ENCODE measurements around the gene TGIF2.

Gene TGIF2

GRCh38 chr20:36548704-36549627 is 24.4 kb upstream of the TGIF2 start:
- no peak for DNase-seq (ENCODE audit: low read depth)
- H3K4me3 ChIP-seq (replicated peaks; ENCODE audit: low read depth, low read length): no peak overlapping the region
- no peak for TF ChIP-seq CTCF (IDR thresholded peaks at IDR 0.05; ENCODE audit: low read length, missing control alignments)

GRCh38 chr20:36549628-36549941 is 23.8 kb upstream of the TGIF2 start:
- no peak for TF ChIP-seq CTCF (IDR thresholded peaks at IDR 0.05; ENCODE audit: low read length, missing control alignments)
- DNase-seq (ENCODE audit: low read depth): no peak
- no peak overlapping the region for H3K4me3 ChIP-seq (replicated peaks; ENCODE audit: low read depth, low read length)

GRCh38 chr20:36549942-36550789 is 23.2 kb upstream of the TGIF2 start:
- DNase-seq (ENCODE audit: low read depth): no peak
- no peak overlapping the region for H3K4me3 ChIP-seq (replicated peaks; ENCODE audit: low read depth, low read length)
- no peak for TF ChIP-seq CTCF (IDR thresholded peaks at IDR 0.05; ENCODE audit: low read length, missing control alignments)

GRCh38 chr20:36550790-36551299 is 22.6 kb upstream of the TGIF2 start:
- no peak overlapping the region for H3K4me3 ChIP-seq (replicated peaks; ENCODE audit: low read depth, low read length)
- TF ChIP-seq CTCF (IDR thresholded peaks at IDR 0.05; ENCODE audit: low read length, missing control alignments): no peak
- no peak for DNase-seq (ENCODE audit: low read depth)

GRCh38 chr20:36555248-36555647 is 18.1 kb upstream of the TGIF2 start:
- no peak overlapping the region for H3K4me3 ChIP-seq (replicated peaks; ENCODE audit: low read depth, low read length)
- DNase-seq (ENCODE audit: low read depth): no peak
- no peak for TF ChIP-seq CTCF (IDR thresholded peaks at IDR 0.05; ENCODE audit: low read length, missing control alignments)

- no peak for DNase-seq (ENCODE audit: low read depth)
- TF ChIP-seq CTCF (IDR thresholded peaks at IDR 0.05; ENCODE audit: low read length, missing control alignments): no peak
- no peak overlapping the region for H3K4me3 ChIP-seq (replicated peaks; ENCODE audit: low read depth, low read length)
Measured at GRCh38 chr20:36562724-36563123, 10.7 kb upstream of the TGIF2 start.
